ENCODE results near the gene NFKBIL1.
A peak's percentile ranks its signal among the peaks of the same experiment; 100 is the strongest.

NFKBIL1 gene

DNA sequence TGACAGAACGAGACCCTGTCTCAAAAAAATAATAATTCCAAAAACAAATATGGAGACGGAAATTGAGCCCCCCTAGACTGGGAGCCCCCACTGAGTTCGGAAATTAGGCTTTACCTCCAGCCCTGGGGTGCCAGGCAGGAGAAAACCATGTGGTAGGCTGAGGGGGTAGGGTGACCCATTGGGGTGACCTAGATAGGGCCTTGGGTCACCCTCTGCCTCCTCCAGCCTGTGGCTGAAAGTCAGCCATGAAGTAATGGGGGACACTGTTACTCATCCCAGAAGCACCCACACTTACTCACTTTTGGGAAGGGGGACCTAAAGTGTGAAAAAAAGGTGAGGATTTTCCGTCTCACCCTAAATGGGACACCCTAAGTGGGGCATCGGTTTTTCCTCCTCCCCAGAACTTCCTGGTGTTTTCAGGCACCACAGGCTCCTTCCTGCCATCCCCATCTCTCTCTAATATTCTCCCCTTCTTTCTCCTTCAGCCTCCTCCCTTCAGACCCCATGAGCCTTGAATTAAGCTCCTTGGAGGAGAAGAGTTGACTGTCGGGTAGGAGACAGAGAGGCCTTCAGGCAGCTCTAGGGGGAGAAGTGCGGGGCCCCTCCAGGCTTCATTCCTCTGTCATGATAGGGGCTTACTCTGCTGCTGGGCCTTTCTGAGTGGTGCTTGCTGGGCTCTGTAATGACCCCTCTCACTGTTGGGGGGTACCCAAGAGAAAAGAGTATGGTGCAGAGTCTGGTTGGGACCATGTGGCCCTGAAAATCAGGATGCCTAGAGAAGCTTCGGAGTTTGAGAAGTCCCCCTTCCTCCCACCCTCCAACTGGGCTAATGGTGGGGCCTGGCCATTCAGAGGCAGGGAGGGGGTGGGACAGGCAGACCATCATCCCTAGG lies 32.4 kb downstream of the NFKBIL1 start:
- ChIA-PET CTCF (interaction anchor here (0.6 to 13.5 kb wide), 6 partner anchors 9 to 85 kb away, joined by 3 to 149 read pairs (median 6); partner anchors contain the start of gene NCR3), POLR2A (interaction anchor here (0.6 to 3.5 kb wide), 5 partner anchors 13 to 38 kb away, joined by 3 to 23 read pairs (median 4); partner anchors contain the start of genes ATP6V1G2, DDX39B, NCR3 and NFKBIL1)
- TF ChIP-seq SP1 (IDR thresholded peaks at IDR 0.05) (no peak), NFRKB (IDR thresholded peaks at IDR 0.05) (no peak)
- no peak for DNase-seq (ENCODE audit: extremely low spot score)

DNA sequence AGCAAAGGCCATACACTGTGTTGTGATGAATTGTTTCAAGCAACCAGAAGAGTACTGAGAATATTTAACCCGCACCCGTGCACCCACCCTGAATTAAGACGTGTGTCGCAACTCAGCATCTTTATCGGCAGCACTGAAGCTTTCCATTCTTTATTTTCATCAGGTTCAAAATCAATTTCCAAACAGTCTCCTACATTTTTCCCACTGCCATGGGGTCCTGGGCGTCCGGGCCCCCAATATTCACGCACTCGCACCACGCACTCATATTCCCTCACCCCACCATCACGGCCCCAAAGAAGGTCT lies 33.0 kb downstream of the NFKBIL1 start:
- TF ChIP-seq BHLHE40 (IDR thresholded peaks at IDR 0.05; ENCODE audit: borderline replicate concordance) (no peak), LEF1 (IDR thresholded peaks at IDR 0.05; ENCODE audit: borderline replicate concordance) (no peak), HDGF (IDR thresholded peaks at IDR 0.05; ENCODE audit: borderline replicate concordance) (no peak), NFRKB (IDR thresholded peaks at IDR 0.05) (no peak), SUZ12 (IDR thresholded peaks at IDR 0.05) (no peak)
- CTCF ChIA-PET = interaction anchor here (0.6 to 13.5 kb wide), 6 partner anchors 9 to 85 kb away, joined by 3 to 149 read pairs (median 6); partner anchors contain the start of gene NCR3
- POLR2A ChIA-PET = interaction anchor here (0.6 to 3.5 kb wide), 8 partner anchors 9 to 133 kb away, joined by 3 to 23 read pairs (median 4); partner anchors contain the start of genes ATP6V1G2, DDX39B, NCR3 and NFKBIL1
- no peak for DNase-seq (ENCODE audit: extremely low spot score)

DNA sequence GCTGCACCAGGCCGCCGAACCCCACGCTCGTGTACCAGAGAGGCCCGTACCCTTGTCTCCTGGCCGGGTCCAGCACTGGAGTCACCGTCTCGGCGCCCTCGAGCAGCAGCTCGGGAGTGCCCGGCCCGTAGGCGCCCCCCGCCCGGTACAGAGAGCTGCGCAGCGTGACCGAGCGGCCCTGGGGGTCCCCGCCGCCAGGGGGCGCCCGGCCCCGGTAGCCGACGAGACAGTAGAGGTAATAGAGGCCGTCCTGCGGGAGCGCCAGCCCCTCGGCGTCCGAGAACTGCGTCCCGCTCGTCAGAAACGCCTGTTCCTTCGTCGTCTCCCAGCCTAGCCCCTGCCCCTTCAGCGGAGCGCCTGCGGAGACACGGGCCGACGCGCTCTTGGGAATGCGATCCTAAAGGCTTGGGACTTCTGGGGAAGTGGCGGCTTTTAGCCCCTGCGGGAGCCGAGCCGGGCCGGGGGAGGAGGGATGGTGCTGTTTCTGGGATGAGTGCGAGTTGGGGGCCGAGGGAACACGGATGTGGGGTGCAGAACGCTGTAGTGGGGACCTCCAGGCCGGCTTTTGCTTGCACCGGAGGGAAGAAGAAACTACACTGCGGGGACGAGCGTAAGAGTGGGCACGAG lies 33.5 kb downstream of the NFKBIL1 start:
- TF ChIP-seq ARNT (IDR thresholded peaks at IDR 0.05) (no peak), SUZ12 (IDR thresholded peaks at IDR 0.05) (no peak), TARDBP (IDR thresholded peaks at IDR 0.05) (0 out of 2 replicates have a peak, but pooled peaks have one; percentile 8), LEF1 (IDR thresholded peaks at IDR 0.05; ENCODE audit: borderline replicate concordance) (no peak), ELF4 (IDR thresholded peaks at IDR 0.05) (no peak), CTBP1 (IDR thresholded peaks at IDR 0.05; ENCODE audit: borderline replicate concordance) (no peak), FOXK2 (IDR thresholded peaks at IDR 0.05) (no peak), BHLHE40 (IDR thresholded peaks at IDR 0.05; ENCODE audit: borderline replicate concordance) (no peak), SP1 (IDR thresholded peaks at IDR 0.05) (no peak), L3MBTL2 (conservative IDR thresholded peaks at IDR 0.05) (peak; percentile 86)
- CTCF ChIA-PET = interaction anchor here (1.0 to 13.5 kb wide), 5 partner anchors 9 to 32 kb away, joined by 5 to 149 read pairs (median 7); partner anchors contain the start of gene NCR3
- POLR2A ChIA-PET = interaction anchor here (0.6 to 3.5 kb wide), 11 partner anchors 10 to 133 kb away, joined by 3 to 23 read pairs (median 3); partner anchors contain the start of genes ATP6V1G2, DDX39B, GPANK1 and NCR3
- peak; percentile 96 for DNase-seq (ENCODE audit: extremely low spot score)

DNA sequence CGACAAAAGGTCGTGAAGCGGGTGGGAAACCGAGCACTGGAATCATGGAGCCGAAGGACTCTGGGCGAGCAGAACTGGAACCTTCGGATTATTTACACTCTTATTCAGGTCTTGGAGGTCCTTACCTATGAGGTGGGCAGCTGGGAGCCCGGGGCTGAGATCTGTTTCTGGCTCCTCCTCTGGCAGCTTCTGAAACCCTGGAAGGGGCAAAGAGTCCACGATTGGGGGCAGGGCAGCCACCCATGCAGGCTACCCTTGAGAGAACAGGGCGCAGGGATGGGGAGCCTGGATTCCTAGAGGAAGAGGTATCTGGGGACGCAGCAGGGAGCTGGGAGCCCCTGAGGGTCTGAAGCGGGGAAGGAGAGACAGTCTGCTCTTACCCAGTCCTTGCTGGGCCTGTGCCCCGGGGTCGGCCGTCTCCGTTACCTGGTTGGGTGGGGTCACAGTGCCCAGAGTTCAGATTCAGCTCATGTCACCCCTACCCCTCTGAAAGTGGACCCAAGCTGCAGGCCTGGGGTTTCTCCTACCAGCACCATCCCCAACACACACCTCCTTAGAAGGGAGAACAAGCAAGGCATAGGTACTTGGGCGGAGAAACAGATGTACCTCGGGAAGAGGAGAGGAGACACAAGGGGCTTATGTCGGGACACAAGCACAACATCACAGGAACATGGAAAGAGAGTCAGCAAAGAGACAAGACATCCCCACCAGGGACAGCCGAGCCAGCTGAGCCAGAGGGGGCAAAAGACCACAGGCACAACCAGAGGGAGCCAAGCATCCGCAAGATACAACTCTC lies 34.2 kb downstream of the NFKBIL1 start:
- no peak for DNase-seq (ENCODE audit: extremely low spot score)
- TF ChIP-seq CTBP1 (IDR thresholded peaks at IDR 0.05; ENCODE audit: borderline replicate concordance) = no peak
- TF ChIP-seq, protein P1, sequence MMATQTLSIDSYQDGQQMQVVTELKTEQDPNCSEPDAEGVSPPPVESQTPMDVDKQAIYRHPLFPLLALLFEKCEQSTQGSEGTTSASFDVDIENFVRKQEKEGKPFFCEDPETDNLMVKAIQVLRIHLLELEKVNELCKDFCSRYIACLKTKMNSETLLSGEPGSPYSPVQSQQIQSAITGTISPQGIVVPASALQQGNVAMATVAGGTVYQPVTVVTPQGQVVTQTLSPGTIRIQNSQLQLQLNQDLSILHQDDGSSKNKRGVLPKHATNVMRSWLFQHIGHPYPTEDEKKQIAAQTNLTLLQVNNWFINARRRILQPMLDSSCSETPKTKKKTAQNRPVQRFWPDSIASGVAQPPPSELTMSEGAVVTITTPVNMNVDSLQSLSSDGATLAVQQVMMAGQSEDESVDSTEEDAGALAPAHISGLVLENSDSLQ (IDR thresholded peaks at IDR 0.05) = no peak
- no peak for TF ChIP-seq SUZ12 (IDR thresholded peaks at IDR 0.05)
- TF ChIP-seq FOXK2 (IDR thresholded peaks at IDR 0.05) = no peak
- no peak for TF ChIP-seq LEF1 (IDR thresholded peaks at IDR 0.05; ENCODE audit: borderline replicate concordance)
- no peak for TF ChIP-seq SP1 (IDR thresholded peaks at IDR 0.05)
- no peak for TF ChIP-seq ARNT (IDR thresholded peaks at IDR 0.05)
- TF ChIP-seq BHLHE40 (IDR thresholded peaks at IDR 0.05; ENCODE audit: borderline replicate concordance) = no peak
- no peak for TF ChIP-seq L3MBTL2 (conservative IDR thresholded peaks at IDR 0.05)
- TF ChIP-seq NFRKB (IDR thresholded peaks at IDR 0.05) = no peak
- no peak for TF ChIP-seq TARDBP (IDR thresholded peaks at IDR 0.05)
- no peak for TF ChIP-seq HDGF (IDR thresholded peaks at IDR 0.05; ENCODE audit: borderline replicate concordance)
- TF ChIP-seq FOXM1 (IDR thresholded peaks at IDR 0.05; ENCODE audit: borderline replicate concordance) = no peak
- TF ChIP-seq ZNF384 (IDR thresholded peaks at IDR 0.05) = no peak
- TF ChIP-seq FOXA1 (IDR thresholded peaks at IDR 0.05) = no peak
- no peak for TF ChIP-seq ELF4 (IDR thresholded peaks at IDR 0.05)
- CTCF ChIA-PET = interaction anchor here (0.7 to 13.5 kb wide), 4 partner anchors 9 to 32 kb away, joined by 3 to 149 read pairs (median 8); partner anchors contain the start of gene NCR3
- POLR2A ChIA-PET = interaction anchor here (0.9 to 3.5 kb wide), 6 partner anchors 11 to 83 kb away, joined by 3 to 23 read pairs (median 3); partner anchors contain the start of genes DDX39B and GPANK1

DNA sequence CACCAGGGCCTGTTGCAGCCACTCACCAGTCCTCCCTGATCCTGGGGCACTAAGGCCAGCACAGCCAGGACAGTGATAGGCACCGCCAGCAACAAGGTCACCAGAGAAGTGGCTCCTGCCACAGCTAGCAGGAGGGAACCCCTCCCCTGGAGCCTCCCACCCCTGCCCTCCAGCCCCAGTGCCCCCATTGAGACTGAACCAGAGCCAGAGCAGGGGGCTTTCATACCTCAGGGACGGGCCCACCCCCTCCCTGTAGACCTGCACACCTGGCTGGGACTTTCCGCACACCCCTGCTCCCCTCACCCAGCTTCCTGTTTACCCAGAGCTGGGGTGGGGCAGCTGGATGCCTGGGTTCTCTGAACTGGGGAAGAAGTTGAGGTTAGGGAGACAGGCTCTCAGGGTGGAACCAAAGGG lies 34.8 kb downstream of the NFKBIL1 start, which contains the start of gene LTB:
Gene LTB (minus strand): TSS at position 195 of the 414 bp plus-strand sequence. CDS start 7 bp downstream, at position 188.
- CTCF ChIA-PET = interaction anchor here (2.2 to 13.5 kb wide), 2 partner anchors 12 to 14 kb away, joined by 9 to 149 read pairs; partner anchors contain the start of gene NCR3
- TF ChIP-seq ELF4 (IDR thresholded peaks at IDR 0.05) (no peak), FOXA1 (IDR thresholded peaks at IDR 0.05) (no peak), FOXK2 (IDR thresholded peaks at IDR 0.05) (no peak), CTBP1 (IDR thresholded peaks at IDR 0.05; ENCODE audit: borderline replicate concordance) (no peak), HDGF (IDR thresholded peaks at IDR 0.05; ENCODE audit: borderline replicate concordance) (no peak), SUZ12 (IDR thresholded peaks at IDR 0.05) (no peak), ZNF384 (IDR thresholded peaks at IDR 0.05) (no peak), BHLHE40 (IDR thresholded peaks at IDR 0.05; ENCODE audit: borderline replicate concordance) (no peak), NFRKB (IDR thresholded peaks at IDR 0.05) (no peak), TARDBP (IDR thresholded peaks at IDR 0.05) (no peak)
- TF ChIP-seq, protein P1 (IDR thresholded peaks at IDR 0.05) = no peak
- DNase-seq (ENCODE audit: extremely low spot score) = no peak
- POLR2A ChIA-PET = interaction anchor here (1.0 to 3.5 kb wide), 4 partner anchors 8 to 40 kb away, joined by 3 to 23 read pairs (median 10); partner anchors contain the start of gene DDX39B
